ENCODE measurements around the gene VANGL2. TPM values are rescaled to one million over a fixed set of nuclear protein-coding genes. Genes with fewer than 3 reads are reported as not detected.
"Not testable (repeated sequence)": the region's sequence is repeated elsewhere in the genome, so short reads cannot be mapped to it uniquely, and the experiment has no call there.

Gene VANGL2
- polyA plus RNA-seq, 2 of the 4 experiments (the other 2 are of a cell fraction): 3.9 to 4.1 TPM

GRCh38 chr1:160377585-160378206 lies 22.7 kb upstream of the VANGL2 start:
- WGBS (ENCODE audit: missing lambda C conversion rate): 56% methylated on average over 7 of the region's 7 CpGs
- no peak for ATAC-seq
- DNase-seq (ENCODE audit: low read depth in 1 of 2, low spot score in 1 of 2): no peak
- TF ChIP-seq POLR2AphosphoS2 (conservative IDR thresholded peaks at IDR 0.05; ENCODE audit: low read length) (no peak), POLR2A (IDR thresholded peaks at IDR 0.05; ENCODE audit: low read length) (no peak), PHF8 (IDR thresholded peaks at IDR 0.05; ENCODE audit: borderline replicate concordance, low read depth) (no peak), JUNB (IDR thresholded peaks at IDR 0.05) (no peak), ESRRA (IDR thresholded peaks at IDR 0.05; ENCODE audit: borderline replicate concordance, low read length) (no peak), HOXA7 (CRISPR knock-in tag; IDR thresholded peaks at IDR 0.05) (no peak), CHD2 (IDR thresholded peaks at IDR 0.05; ENCODE audit: low read length, partially characterized antibody) (no peak), SMC3 (IDR thresholded peaks at IDR 0.05) (no peak), NFE2L2 (conservative IDR thresholded peaks at IDR 0.05; ENCODE audit: low read length) (no peak), TFCP2L1 (CRISPR knock-in tag; IDR thresholded peaks at IDR 0.05) (no peak), TP53 (CRISPR knock-in tag; IDR thresholded peaks at IDR 0.05) (no peak), EHMT2 (IDR thresholded peaks at IDR 0.05; ENCODE audit: low read depth) (no peak), HEYL (CRISPR knock-in tag; IDR thresholded peaks at IDR 0.05) (no peak), FOXS1 (CRISPR knock-in tag; IDR thresholded peaks at IDR 0.05) (no peak), BHLHE40 (IDR thresholded peaks at IDR 0.05; ENCODE audit: low read depth, low read length) (no peak)
- TF ChIP-seq, protein P1, sequence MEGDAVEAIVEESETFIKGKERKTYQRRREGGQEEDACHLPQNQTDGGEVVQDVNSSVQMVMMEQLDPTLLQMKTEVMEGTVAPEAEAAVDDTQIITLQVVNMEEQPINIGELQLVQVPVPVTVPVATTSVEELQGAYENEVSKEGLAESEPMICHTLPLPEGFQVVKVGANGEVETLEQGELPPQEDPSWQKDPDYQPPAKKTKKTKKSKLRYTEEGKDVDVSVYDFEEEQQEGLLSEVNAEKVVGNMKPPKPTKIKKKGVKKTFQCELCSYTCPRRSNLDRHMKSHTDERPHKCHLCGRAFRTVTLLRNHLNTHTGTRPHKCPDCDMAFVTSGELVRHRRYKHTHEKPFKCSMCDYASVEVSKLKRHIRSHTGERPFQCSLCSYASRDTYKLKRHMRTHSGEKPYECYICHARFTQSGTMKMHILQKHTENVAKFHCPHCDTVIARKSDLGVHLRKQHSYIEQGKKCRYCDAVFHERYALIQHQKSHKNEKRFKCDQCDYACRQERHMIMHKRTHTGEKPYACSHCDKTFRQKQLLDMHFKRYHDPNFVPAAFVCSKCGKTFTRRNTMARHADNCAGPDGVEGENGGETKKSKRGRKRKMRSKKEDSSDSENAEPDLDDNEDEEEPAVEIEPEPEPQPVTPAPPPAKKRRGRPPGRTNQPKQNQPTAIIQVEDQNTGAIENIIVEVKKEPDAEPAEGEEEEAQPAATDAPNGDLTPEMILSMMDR (IDR thresholded peaks at IDR 0.05): no peak
- H3K4me2 ChIP-seq: no peak overlapping the region
- ChIA-PET POLR2A (no interaction called here), CTCF (interaction anchor here (0.6 to 10.0 kb wide), 25 partner anchors 8 to 331 kb away, joined by 3 to 76 read pairs (median 6); partner anchors contain the start of gene NHLH1)
- no peaks in the 10 kb centered on the region for H3K9me3 ChIP-seq
- no peak overlapping the region for H3K4me3 ChIP-seq
- H3K4me1 ChIP-seq: no peaks in the 10 kb centered on the region
- no peak for FAIRE-seq
- H3K27ac ChIP-seq: no peak overlapping the region

- H3K4me1 ChIP-seq; H3K9me3 ChIP-seq; H3K4me2 ChIP-seq; H3K27ac ChIP-seq; H3K4me3 ChIP-seq; CTCF ChIA-PET; POLR2A ChIA-PET; ATAC-seq; DNase-seq (ENCODE audit: low read depth in 1 of 2, low spot score in 1 of 2); FAIRE-seq: not testable (repeated sequence)
- WGBS (ENCODE audit: missing lambda C conversion rate): 68% methylated on average over 2 of the region's 2 CpGs
Observed at GRCh38 chr1:160384812-160385211, 15.6 kb upstream of the VANGL2 start.

GRCh38 chr1:160388406-160388805 lies 12.0 kb upstream of the VANGL2 start:
- FAIRE-seq; H3K9me3 ChIP-seq; POLR2A ChIA-PET; H3K27ac ChIP-seq; ATAC-seq; H3K4me3 ChIP-seq; DNase-seq (ENCODE audit: low read depth in 1 of 2, low spot score in 1 of 2); H3K4me2 ChIP-seq; H3K4me1 ChIP-seq: not testable (repeated sequence)
- CTCF ChIA-PET: interaction anchor here (0.9 to 1.8 kb wide), 2 partner anchors 11 kb away, joined by 4 to 6 read pairs; no protein-coding TSS in a partner anchor
- WGBS (ENCODE audit: missing lambda C conversion rate): 3% methylated on average over 4 of the region's 4 CpGs

GRCh38 chr1:160394673-160395072 lies 5.7 kb upstream of the VANGL2 start:
- Histone ChIP-seq H3K27ac (no peak overlapping the region), H3K9me3 (no peaks in the 10 kb centered on the region), H3K4me1 (peaks cover 10% of the 10 kb centered on the region; the same call in 2 of the 3 replicates), H3K4me3 (no peak overlapping the region), H3K4me2 (no peak overlapping the region)
- ChIA-PET CTCF (interaction anchor here (0.9 to 1.6 kb wide), 3 partner anchors 16 to 213 kb away, joined by 4 to 6 read pairs (median 4); no protein-coding TSS in a partner anchor), POLR2A (no interaction called here)
- WGBS (ENCODE audit: missing lambda C conversion rate): 49% methylated on average over 8 of the region's 8 CpGs
- TF ChIP-seq BHLHE40 (IDR thresholded peaks at IDR 0.05; ENCODE audit: low read depth, low read length) (no peak), RAD21 (conservative IDR thresholded peaks at IDR 0.05 in 1 of 2, IDR thresholded peaks at IDR 0.05 in 1 of 2) (no peak), CHD4 (IDR thresholded peaks at IDR 0.05; ENCODE audit: borderline replicate concordance) (no peak), HOXB5 (CRISPR knock-in tag; IDR thresholded peaks at IDR 0.05) (no peak), CEBPB (IDR thresholded peaks at IDR 0.05) (no peak), KDM1A (IDR thresholded peaks at IDR 0.05; ENCODE audit: low read depth) (no peak), RNF2 (IDR thresholded peaks at IDR 0.05; ENCODE audit: borderline replicate concordance, low read depth) (no peak), POLR2AphosphoS2 (conservative IDR thresholded peaks at IDR 0.05; ENCODE audit: low read length) (no peak), NFE2L2 (conservative IDR thresholded peaks at IDR 0.05; ENCODE audit: low read length) (no peak), HOXB13 (CRISPR knock-in tag; IDR thresholded peaks at IDR 0.05; ENCODE audit: low read depth) (no peak)
- no peak for FAIRE-seq
- ATAC-seq: no peak
- DNase-seq (ENCODE audit: low read depth in 1 of 2, low spot score in 1 of 2): no peak

Measured in A549 (cell line).